SK-N-SH (cell line): ENCODE results near the gene CSNK1D. TPM values are rescaled to one million over a fixed set of nuclear protein-coding genes. Genes with fewer than 3 reads are reported as not detected.
"Not testable (repeated sequence)": the region's sequence is repeated elsewhere in the genome, so short reads cannot be mapped to it uniquely, and the experiment has no call there.

Experiments used
- CTCF ChIA-PET: fragments of 300-600, 350-600 bp; formaldehyde crosslinking; extraction: SDS; loops from one replicate; lab custom pipeline; 2021; lab: Yijun Ruan, JAX
- POLR2A ChIA-PET: fragments of 350-600 bp; sonication (Branson Sonifier 250); formaldehyde crosslinking; extraction: SDS; loops from one replicate; lab custom pipeline; 2020; ENCODE audit warnings: antibody characterized with exemption, inconsistent platforms; lab: Yijun Ruan, JAX
- DNase-seq: peaks from one replicate; pipeline ENCODE4 v3.0.0; 2012
- H2AFZ ChIP-seq: fragments of 200-600 bp; sonication (generic); 2 replicates; pipeline ENCODE4 v1.8.1; 2016; ENCODE audit warnings: antibody characterized with exemption, mild to moderate bottlenecking, low read depth
- H3F3A ChIP-seq: fragments of 200-600 bp; sonication (generic); replicated peaks from 2 replicates; pipeline ENCODE3; 2016; ENCODE audit warnings: antibody characterized with exemption, mild to moderate bottlenecking; ENCODE audit not compliant: insufficient read depth
- H3K27ac ChIP-seq, 2 experiments: fragments of 200-500 bp in 1 of 2; fragments of 200-600 bp in 1 of 2; sonication (Bioruptor generic) in 1 of 2; sonication (generic), shearing (Covaris generic) in 1 of 2; 2 replicates each; pipeline versions ENCODE4 v1.5.1 to v1.6.1; 2014 to 2016; ENCODE audit warnings: low read depth in 2 of 2, inconsistent platforms in 1 of 2, low read length in 1 of 2, mild to moderate bottlenecking in 1 of 2, mixed read lengths in 1 of 2
- H3K27me3 ChIP-seq: fragments of 200-600 bp; sonication (generic), shearing (Covaris generic); 2 replicates; pipeline ENCODE4 v1.6.1; 2016; ENCODE audit warnings: mixed run types; ENCODE audit not compliant: insufficient read depth
- H3K36me3 ChIP-seq, 2 experiments: fragments of 200-500 bp in 1 of 2; fragments of 200-600 bp in 1 of 2; sonication (Bioruptor generic) in 1 of 2; sonication (generic) in 1 of 2; replicated peaks in 1 of 2; 2 replicates each; pipeline versions ENCODE3 to v1.5.1; 2014 to 2016; ENCODE audit warnings: low read length in 1 of 2, mild to moderate bottlenecking in 1 of 2; ENCODE audit not compliant: insufficient read depth in 2 of 2, control insufficient read depth in 1 of 2
- H3K4me1 ChIP-seq, 2 experiments: fragments of 200-500 bp in 1 of 2; fragments of 200-600 bp in 1 of 2; sonication (Bioruptor generic) in 1 of 2; sonication (generic), shearing (Covaris generic) in 1 of 2; 2 replicates each; pipeline versions ENCODE4 v1.5.1 to v1.6.1; 2014 to 2016; ENCODE audit warnings: low read depth in 1 of 2, low read length in 1 of 2, mixed run types in 1 of 2; ENCODE audit not compliant: insufficient read depth in 2 of 2, control insufficient read depth in 1 of 2
- H3K4me2 ChIP-seq: fragments of 200-600 bp; sonication (generic), shearing (Covaris generic); 2 replicates; pipeline ENCODE4 v1.6.1; 2017; ENCODE audit warnings: mixed run types
- H3K4me3 ChIP-seq, 2 experiments: fragments of 200-500 bp in 1 of 2; fragments of 200-600 bp in 1 of 2; sonication (Bioruptor generic) in 1 of 2; sonication (generic), shearing (Covaris generic) in 1 of 2; 2 replicates each; pipeline versions ENCODE4 v1.5.1 to v1.8.1; 2014 to 2016; ENCODE audit warnings: low read depth in 2 of 2, inconsistent platforms in 1 of 2, low read length in 1 of 2, mild to moderate bottlenecking in 1 of 2, mixed read lengths in 1 of 2, moderate library complexity in 1 of 2
- H3K79me2 ChIP-seq: fragments of 200-600 bp; sonication (generic); 2 replicates; pipeline ENCODE4 v1.8.1; 2017; ENCODE audit warnings: mild to moderate bottlenecking; ENCODE audit not compliant: insufficient read depth
- H3K9ac ChIP-seq: fragments of 200-600 bp; sonication (generic); 2 replicates; pipeline ENCODE4 v1.6.1; 2017; ENCODE audit warnings: mixed run types
- H3K9me2 ChIP-seq: fragments of 200-600 bp; sonication (generic); 2 replicates; pipeline ENCODE4 v1.6.1; 2017; ENCODE audit warnings: mixed run types
- H3K9me3 ChIP-seq: fragments of 200-600 bp; sonication (generic); 2 replicates; pipeline ENCODE4 v1.6.1; 2017; ENCODE audit warnings: mixed run types, mild to moderate bottlenecking, moderate library complexity
- H4K20me1 ChIP-seq: fragments of 200-600 bp; sonication (generic); 2 replicates; pipeline ENCODE4 v1.6.1; 2017; ENCODE audit warnings: mild to moderate bottlenecking, mixed run types; ENCODE audit not compliant: insufficient read depth
- EZH2phosphoT487 ChIP-seq: fragments of 200-600 bp; sonication (generic); IDR thresholded peaks from 2 replicates; pipeline ENCODE4 v1.6.1; 2017; ENCODE audit warnings: low read depth, mixed run types, mild to moderate bottlenecking, antibody characterized with exemption, moderate library complexity, borderline replicate concordance
- PBX3 ChIP-seq: IDR thresholded peaks from 2 replicates; pipeline ENCODE4; 2012
- RCOR1 ChIP-seq: fragments of 150-350 bp; IDR thresholded peaks from 2 replicates; pipeline ENCODE4 v1.6.1; 2017; ENCODE audit warnings: antibody characterized with exemption, low read length
- RFX5 ChIP-seq: IDR thresholded peaks from 2 replicates; pipeline ENCODE4 v1.6.1; 2012; ENCODE audit warnings: mild to moderate bottlenecking, improper control_type of control experiment, low read length
- USF1 ChIP-seq: IDR thresholded peaks from 2 replicates; pipeline ENCODE4 v1.4.0; 2012; ENCODE audit warnings: low read depth, borderline replicate concordance
- WGBS: methylation state at CpG from one replicate; pipeline ENCODE4 v1.1.6; 2017; ENCODE audit warnings: low lambda C conversion rate; 5-methylcytosine and 5-hydroxymethylcytosine counted together
- polyA plus RNA-seq, 3 experiments: library from polyadenylated mRNA; depleted of rRNA; stranded (reverse); fragments of >200 nt; gene quantifications; 2 replicates each; pipeline ENCODE4 v1.2.3, GENCODE V29; 2012
- TF ChIP-seq, protein P1 (sequence below): fragments of 150-350 bp; IDR thresholded peaks from 2 replicates; pipeline ENCODE4 v1.6.1; 2016; ENCODE audit warnings: mild to moderate bottlenecking, low read depth, low read length
- TF ChIP-seq, protein P2 (sequence below): IDR thresholded peaks from 2 replicates; pipeline ENCODE4 v1.4.0; 2012; ENCODE audit warnings: low read depth

CSNK1D gene
- polyA plus RNA-seq, 1 of the 3 experiments (the other 2 are of a cell fraction): 216 TPM

DNA sequence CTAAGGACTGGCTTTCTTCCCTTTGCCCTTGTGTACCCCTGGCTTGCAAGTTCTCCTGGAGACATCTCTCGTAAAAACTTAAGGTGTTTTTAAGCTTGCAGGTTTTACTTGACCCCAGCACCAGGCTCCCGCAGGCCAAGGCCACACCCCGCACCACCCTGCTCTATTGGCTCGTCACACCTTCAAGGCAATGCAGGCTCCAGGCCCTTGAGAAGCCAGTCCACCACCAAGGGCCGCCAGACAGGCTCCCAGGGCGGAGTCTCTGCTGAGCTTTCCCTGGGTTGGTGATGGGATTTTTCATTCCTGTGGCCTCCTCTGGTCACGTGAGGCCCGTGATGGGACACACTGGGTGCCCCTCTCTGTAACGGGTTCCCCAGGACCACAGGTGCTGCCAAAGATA lies 9.9 kb downstream of the CSNK1D start (continued):
- TF ChIP-seq, protein P1, sequence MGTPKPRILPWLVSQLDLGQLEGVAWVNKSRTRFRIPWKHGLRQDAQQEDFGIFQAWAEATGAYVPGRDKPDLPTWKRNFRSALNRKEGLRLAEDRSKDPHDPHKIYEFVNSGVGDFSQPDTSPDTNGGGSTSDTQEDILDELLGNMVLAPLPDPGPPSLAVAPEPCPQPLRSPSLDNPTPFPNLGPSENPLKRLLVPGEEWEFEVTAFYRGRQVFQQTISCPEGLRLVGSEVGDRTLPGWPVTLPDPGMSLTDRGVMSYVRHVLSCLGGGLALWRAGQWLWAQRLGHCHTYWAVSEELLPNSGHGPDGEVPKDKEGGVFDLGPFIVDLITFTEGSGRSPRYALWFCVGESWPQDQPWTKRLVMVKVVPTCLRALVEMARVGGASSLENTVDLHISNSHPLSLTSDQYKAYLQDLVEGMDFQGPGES: no peak
- TF ChIP-seq, protein P2, sequence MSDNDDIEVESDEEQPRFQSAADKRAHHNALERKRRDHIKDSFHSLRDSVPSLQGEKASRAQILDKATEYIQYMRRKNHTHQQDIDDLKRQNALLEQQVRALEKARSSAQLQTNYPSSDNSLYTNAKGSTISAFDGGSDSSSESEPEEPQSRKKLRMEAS: no peak
- TF ChIP-seq EZH2phosphoT487 (no peak), RCOR1 (no peak)

DNA sequence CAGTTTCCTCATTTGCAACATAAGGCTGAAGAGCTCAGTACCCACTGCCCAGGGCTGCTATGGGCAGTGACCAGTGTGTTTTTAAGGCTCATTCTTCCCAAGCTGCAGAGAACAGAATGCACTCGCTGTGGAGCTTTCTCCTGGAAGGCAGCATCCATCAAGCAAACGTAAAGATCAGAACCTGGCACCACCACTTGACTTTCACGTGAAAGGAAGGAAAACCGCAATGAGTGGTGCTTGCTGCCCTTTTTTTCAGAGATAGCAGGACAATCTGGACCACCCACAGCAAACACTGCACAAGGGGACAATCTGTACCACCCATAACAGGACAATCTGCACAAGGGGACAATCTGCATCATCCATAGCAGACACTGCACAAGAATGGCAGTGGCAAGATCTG lies 11.2 kb downstream of the CSNK1D start:
- DNase-seq: no peak
- Histone ChIP-seq H3K4me3 (no peak overlapping the region), H3K36me3 (peaks cover 80 to 99% of the 10 kb centered on the region in 2 experiments), H3K4me1 (peaks cover 6 to 9% of the 10 kb centered on the region in 2 experiments; a peak in 3 of 4 replicates), H3K27ac (no peak overlapping the region), H3K9me3 (no peaks in the 10 kb centered on the region), H3K9me2 (no peaks in the 10 kb centered on the region), H2AFZ (no peak overlapping the region), H3K9ac (no peak overlapping the region), H3K4me2 (no peak overlapping the region), H3K27me3 (no peaks in the 10 kb centered on the region), H4K20me1 (peaks cover 97% of the 10 kb centered on the region), H3F3A (peaks cover 29% of the 10 kb centered on the region), H3K79me2 (peaks cover 100% of the 10 kb centered on the region)
- CTCF ChIA-PET: interaction anchor here (0.8 to 1.4 kb wide), 6 partner anchors 11 to 515 kb away, joined by 3 to 7 read pairs (median 4); partner anchors contain the start of gene CSNK1D
- WGBS: 97% methylated on average over 4 of the region's 4 CpGs
- POLR2A ChIA-PET: no interaction called here
- TF ChIP-seq RFX5: no peak
- TF ChIP-seq USF1: no peak
- TF ChIP-seq PBX3: no peak

- H3K9me2 ChIP-seq, H3K27me3 ChIP-seq, H3K4me1 ChIP-seq, CTCF ChIA-PET, POLR2A ChIA-PET, H3K4me2 ChIP-seq, DNase-seq, H3K4me3 ChIP-seq, H3K27ac ChIP-seq, H3K9me3 ChIP-seq, H2AFZ ChIP-seq, H3K9ac ChIP-seq: not testable (repeated sequence)
- WGBS: 98% methylated on average over 8 of the region's 8 CpGs
- Histone ChIP-seq H3K36me3 (peaks cover 85 to 99% of the 10 kb centered on the region in 2 experiments), H4K20me1 (peaks cover 97% of the 10 kb centered on the region), H3F3A (peaks cover 30% of the 10 kb centered on the region), H3K79me2 (peaks cover 100% of the 10 kb centered on the region)
Measured at GRCh38 chr17:82259972-82260961, 13.2 kb downstream of the CSNK1D start.
